Measurements from ENCODE around the gene KCNN1.
"Not testable (repeated sequence)": the region's sequence is repeated elsewhere in the genome, so short reads cannot be mapped to it uniquely, and the experiment has no call there.

KCNN1 gene

DNA sequence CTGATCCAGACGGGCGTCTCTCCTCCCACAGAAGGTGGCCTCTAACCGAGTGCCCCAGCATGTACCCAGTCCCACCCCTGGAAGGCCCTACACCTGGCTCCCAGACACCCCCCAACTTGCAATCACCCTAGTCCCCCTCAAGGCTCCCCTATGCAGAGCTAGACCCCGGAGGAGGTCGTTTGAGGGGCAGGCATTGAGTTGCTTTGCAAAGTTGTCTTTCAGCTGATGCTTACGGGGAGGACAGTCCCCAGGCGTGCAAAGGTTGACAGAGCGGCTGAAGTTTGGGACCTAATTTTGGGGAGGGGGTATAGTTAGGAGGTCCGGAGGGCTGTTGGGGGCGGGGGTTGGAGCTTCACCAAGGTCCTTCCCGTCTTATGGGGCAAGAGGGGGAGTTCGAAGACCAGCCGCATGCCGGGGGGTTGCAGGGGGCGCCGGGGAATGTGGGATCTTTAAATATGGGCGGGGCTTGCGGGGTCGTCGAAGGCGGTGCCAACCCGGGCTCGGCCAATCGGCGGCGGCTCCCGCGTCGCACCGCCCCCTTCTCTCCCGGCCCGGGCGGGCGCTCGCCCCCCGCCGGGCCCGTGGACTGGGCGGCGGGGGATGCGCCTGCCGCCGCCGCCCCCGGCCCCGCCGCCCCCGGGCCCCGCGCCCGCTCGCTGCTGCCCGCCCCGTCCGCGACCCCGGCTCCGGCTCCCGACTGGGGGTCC, at the start of gene KCNN1:
TSS of gene KCNN1 (plus strand) at position 558 of the 707 bp plus-strand sequence. CDS start 6,782 bp downstream, outside the sequence.
- no peak for TF ChIP-seq CTCF (IDR thresholded peaks at IDR 0.05; ENCODE audit: low read depth, low read length, missing control alignments)
- no peak for DNase-seq
- Histone ChIP-seq H3K4me3 (ENCODE audit: low read depth, low read length) (no peak within 1 kb of the TSS), H3K27me3 (replicated peaks) (peaks cover 37% of the 10 kb centered on the region), H3K36me3 (replicated peaks) (no peaks in the 10 kb centered on the region), H3K27ac (no peak within 1 kb of the TSS)
- in situ Hi-C loops (cut with HindIII; ENCODE audit: low pct_ligation_motif_present, low sequenced_read_pairs), result no loop called here

DNA sequence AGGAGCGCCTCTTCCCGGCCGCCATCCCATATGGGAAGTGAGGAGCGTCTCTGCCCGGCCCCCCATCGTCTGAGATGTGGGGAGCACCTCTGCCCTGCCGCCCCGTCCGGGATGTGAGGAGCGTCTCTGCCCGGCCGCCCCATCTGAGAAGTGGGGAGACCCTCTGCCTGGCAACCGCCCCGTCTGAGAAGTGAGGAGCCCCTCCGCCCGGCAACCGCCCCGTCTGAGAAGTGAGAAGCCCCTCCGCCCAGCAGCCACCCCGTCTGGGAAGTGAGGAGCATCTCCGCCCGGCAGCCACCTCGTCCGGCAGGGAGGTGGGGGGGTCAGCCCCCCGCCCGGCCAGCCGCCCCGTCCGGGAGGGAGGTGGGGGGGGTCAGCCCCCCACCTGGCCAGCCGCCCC, 48.8 kb upstream of the KCNN1 start:
- H3K27me3 ChIP-seq (replicated peaks); DNase-seq; H3K27ac ChIP-seq; H3K36me3 ChIP-seq (replicated peaks); in situ Hi-C loops (cut with HindIII; ENCODE audit: low pct_ligation_motif_present, low sequenced_read_pairs); H3K4me3 ChIP-seq (ENCODE audit: low read depth, low read length): not testable (repeated sequence)

GRCh38 chr19:17919122-17919521, 47.8 kb upstream of the KCNN1 start:
- H3K4me3 ChIP-seq (ENCODE audit: low read depth, low read length); H3K27ac ChIP-seq; H3K27me3 ChIP-seq (replicated peaks); in situ Hi-C loops (cut with HindIII; ENCODE audit: low pct_ligation_motif_present, low sequenced_read_pairs); DNase-seq; H3K36me3 ChIP-seq (replicated peaks): not testable (repeated sequence)

GRCh38 chr19:17920527-17920926, 46.4 kb upstream of the KCNN1 start:
- Histone ChIP-seq H3K36me3 (replicated peaks) (no peaks in the 10 kb centered on the region), H3K4me3 (ENCODE audit: low read depth, low read length) (no peak overlapping the region), H3K27me3 (replicated peaks) (no peaks in the 10 kb centered on the region), H3K27ac (no peak overlapping the region)
- DNase-seq, result no peak
- in situ Hi-C loops (cut with HindIII; ENCODE audit: low pct_ligation_motif_present, low sequenced_read_pairs), result no loop called here
- TF ChIP-seq CTCF (IDR thresholded peaks at IDR 0.05; ENCODE audit: low read depth, low read length, missing control alignments), result no peak

GRCh38 chr19:17922138-17922537, 44.8 kb upstream of the KCNN1 start:
- in situ Hi-C loops (cut with HindIII; ENCODE audit: low pct_ligation_motif_present, low sequenced_read_pairs), result no loop called here
- Histone ChIP-seq H3K4me3 (ENCODE audit: low read depth, low read length) (no peak overlapping the region), H3K36me3 (replicated peaks) (no peaks in the 10 kb centered on the region), H3K27me3 (replicated peaks) (no peaks in the 10 kb centered on the region), H3K27ac (no peak overlapping the region)
- TF ChIP-seq CTCF (IDR thresholded peaks at IDR 0.05; ENCODE audit: low read depth, low read length, missing control alignments), result no peak
- DNase-seq, result no peak

GRCh38 chr19:17926044-17926443, 40.9 kb upstream of the KCNN1 start:
- no peak overlapping the region for H3K27ac ChIP-seq
- H3K27me3 ChIP-seq (replicated peaks), result no peaks in the 10 kb centered on the region
- DNase-seq, result no peak
- H3K4me3 ChIP-seq (ENCODE audit: low read depth, low read length), result no peak overlapping the region
- no peak for TF ChIP-seq CTCF (IDR thresholded peaks at IDR 0.05; ENCODE audit: low read depth, low read length, missing control alignments)
- in situ Hi-C loops (cut with HindIII; ENCODE audit: low pct_ligation_motif_present, low sequenced_read_pairs), result no loop called here
- no peaks in the 10 kb centered on the region for H3K36me3 ChIP-seq (replicated peaks)

DNA sequence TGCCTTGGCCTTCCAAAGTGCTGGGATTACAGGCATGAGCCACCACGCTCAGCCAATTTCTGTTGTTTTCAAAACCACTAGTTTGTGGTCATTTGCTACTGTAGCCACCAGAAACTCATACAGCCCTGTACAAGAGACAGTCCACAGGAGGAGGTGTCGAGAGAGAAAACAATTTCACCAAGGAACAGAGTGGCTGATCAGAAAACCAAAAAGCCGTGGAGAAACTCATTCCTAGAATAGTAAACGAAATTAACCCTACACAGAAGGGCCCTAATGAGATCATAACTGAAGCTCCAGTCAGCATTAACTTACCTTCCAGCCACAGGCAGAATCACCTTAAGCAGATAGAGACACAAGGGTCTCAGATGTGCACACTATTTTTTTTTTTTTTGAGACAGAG, 37.9 kb upstream of the KCNN1 start:
- H3K27ac ChIP-seq, result no peak overlapping the region
- no peak for TF ChIP-seq CTCF (IDR thresholded peaks at IDR 0.05; ENCODE audit: low read depth, low read length, missing control alignments)

More for the DNA sequence above, 37.9 kb upstream of the KCNN1 start:
- no peak overlapping the region for H3K4me3 ChIP-seq (ENCODE audit: low read depth, low read length)
- no peaks in the 10 kb centered on the region for H3K27me3 ChIP-seq (replicated peaks)
- in situ Hi-C loops (cut with HindIII; ENCODE audit: low pct_ligation_motif_present, low sequenced_read_pairs), result no loop called here
- H3K36me3 ChIP-seq (replicated peaks), result no peaks in the 10 kb centered on the region
- no peak for DNase-seq
